Adrenal gland (tissue), 5 donors: ENCODE results near the gene NHSL1.

Experiments used
- CTCF ChIP-seq, 6 experiments: fragments of 450-650 bp in 4 of 6; fragments of 200-600 bp in 2 of 6; sonication (generic) in 1 of 6; IDR thresholded peaks; 1 replicate in 5 of 6; 2 replicates in 1 of 6; pipeline versions ENCODE4 v1.5.1 to v1.8.0; 2016 to 2021; ENCODE audit warnings: antibody characterized with exemption in 6 of 6, mild to moderate bottlenecking in 2 of 6, moderate library complexity in 1 of 6
- POLR2A ChIP-seq, 2 donors: fragments of 450-650 bp; IDR thresholded peaks; one replicate each; pipeline ENCODE4 v1.6.1; 2017; ENCODE audit warnings: antibody characterized with exemption in 2 of 2, mild to moderate bottlenecking in 2 of 2, moderate library complexity in 1 of 2
- donor health status: DM: no; HTN: no; CAD: no.

- TF ChIP-seq POLR2A (IDR thresholded peaks at IDR 0.05) (no peak), CTCF (IDR thresholded peaks at IDR 0.05) (no peak)
Measured at GRCh38 chr6:138464085-138464484, 35.2 kb downstream of the NHSL1 start.
